T follicular helper cell (primary cell): ENCODE data around the gene ATP8A2.
A peak's percentile ranks its signal among the peaks of the same experiment; 100 is the strongest.

ENCODE experiments used
- DNase-seq: peaks from one replicate; pipeline ENCODE4 v3.0.0-alpha.2; 2020; ENCODE audit warnings: low read depth

The ATP8A2 gene

GRCh38 chr13:25848812-25849745, 477.3 kb downstream of the ATP8A2 start:
- no peak for DNase-seq

GRCh38 chr13:25857830-25858229, 486.1 kb downstream of the ATP8A2 start:
- DNase-seq, result no peak

GRCh38 chr13:25859528-25859927, 487.8 kb downstream of the ATP8A2 start:
- no peak for DNase-seq

- DNase-seq, result no peak
These were observed 488.5 kb downstream of the ATP8A2 start for GRCh38 chr13:25860265-25860664.

- no peak for DNase-seq
These were observed 489.1 kb downstream of the ATP8A2 start for GRCh38 chr13:25860862-25861261.

- DNase-seq, result no peak
These were observed 490.4 kb downstream of the ATP8A2 start for GRCh38 chr13:25862156-25862555.

- DNase-seq, result no peak
These were observed 492.3 kb downstream of the ATP8A2 start for GRCh38 chr13:25864116-25864515.

GRCh38 chr13:25864936-25865335, 493.2 kb downstream of the ATP8A2 start:
- no peak for DNase-seq

- DNase-seq, result no peak
These were observed 493.6 kb downstream of the ATP8A2 start for GRCh38 chr13:25865391-25865790.

- DNase-seq, result no peak
These were observed 495.3 kb downstream of the ATP8A2 start for GRCh38 chr13:25867038-25867437.

GRCh38 chr13:25868490-25868889, 496.7 kb downstream of the ATP8A2 start:
- no peak for DNase-seq

GRCh38 chr13:25869941-25870340, 498.2 kb downstream of the ATP8A2 start:
- DNase-seq, result no peak

- no peak for DNase-seq
These were observed 499.8 kb downstream of the ATP8A2 start for GRCh38 chr13:25871389-25872125.

- no peak for DNase-seq
These were observed 500.9 kb downstream of the ATP8A2 start for GRCh38 chr13:25872481-25873241.

GRCh38 chr13:25873242-25873612, 501.5 kb downstream of the ATP8A2 start:
- DNase-seq, result no peak

GRCh38 chr13:25874064-25874737, 502.4 kb downstream of the ATP8A2 start:
- no peak for DNase-seq

- DNase-seq, result peak; percentile 66
These were observed 503.1 kb downstream of the ATP8A2 start for GRCh38 chr13:25874907-25875306.

- no peak for DNase-seq
These were observed 504.5 kb downstream of the ATP8A2 start for GRCh38 chr13:25876247-25876646.

- DNase-seq, result no peak
These were observed 507.7 kb downstream of the ATP8A2 start for GRCh38 chr13:25879466-25879865.

GRCh38 chr13:25881136-25881926, 509.6 kb downstream of the ATP8A2 start:
- DNase-seq, result no peak

GRCh38 chr13:25881971-25882451, 510.2 kb downstream of the ATP8A2 start:
- DNase-seq, result no peak
